Measurements from ENCODE around the gene STAU1. TPM values are rescaled to one million over a fixed set of nuclear protein-coding genes. Genes with fewer than 3 reads are reported as not detected.
"Not testable (repeated sequence)": the region's sequence is repeated elsewhere in the genome, so short reads cannot be mapped to it uniquely, and the experiment has no call there.

Gene STAU1
- total RNA-seq, 1 donor from 2014 or later = 55.8 TPM

GRCh38 chr20:49165611-49166010 is 22.5 kb downstream of the STAU1 start:
- ATAC-seq = no peak

GRCh38 chr20:49163696-49164095 is 24.4 kb downstream of the STAU1 start:
- no peak for ATAC-seq

GRCh38 chr20:49161428-49162152 is 26.5 kb downstream of the STAU1 start:
- ATAC-seq = peak; percentile 94

- ATAC-seq = no peak
Observed at GRCh38 chr20:49160057-49160929, 27.8 kb downstream of the STAU1 start.

GRCh38 chr20:49157146-49157545 is 31.0 kb downstream of the STAU1 start:
- ATAC-seq = no peak

- ATAC-seq = no peak
Observed at GRCh38 chr20:49156481-49156880, 31.7 kb downstream of the STAU1 start.

- no peak for ATAC-seq
Observed at GRCh38 chr20:49151436-49151835, 36.7 kb downstream of the STAU1 start.

GRCh38 chr20:49149281-49150045 is 38.7 kb downstream of the STAU1 start:
- no peak for ATAC-seq

- ATAC-seq = no peak
Observed at GRCh38 chr20:49148601-49149000, 39.5 kb downstream of the STAU1 start.

DNA sequence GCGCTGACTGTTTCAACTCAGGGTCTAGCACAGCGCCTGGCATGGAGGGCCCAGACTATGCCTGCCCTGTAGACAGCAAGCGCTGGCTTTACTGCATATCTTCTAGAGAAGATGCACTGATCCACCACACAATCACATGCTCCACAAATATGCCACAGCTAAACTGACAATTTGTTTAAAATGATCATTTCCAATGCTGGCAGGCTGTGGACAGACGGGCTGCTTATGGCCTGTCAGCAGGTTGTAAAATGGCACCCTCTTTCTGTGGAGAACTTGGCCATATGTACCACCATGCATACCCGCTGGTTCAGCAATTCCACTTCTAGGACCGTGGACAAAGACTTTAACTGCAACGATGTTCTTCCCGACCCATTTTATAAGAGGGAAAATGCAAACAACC is 40.8 kb downstream of the STAU1 start:
- ATAC-seq = no peak

DNA sequence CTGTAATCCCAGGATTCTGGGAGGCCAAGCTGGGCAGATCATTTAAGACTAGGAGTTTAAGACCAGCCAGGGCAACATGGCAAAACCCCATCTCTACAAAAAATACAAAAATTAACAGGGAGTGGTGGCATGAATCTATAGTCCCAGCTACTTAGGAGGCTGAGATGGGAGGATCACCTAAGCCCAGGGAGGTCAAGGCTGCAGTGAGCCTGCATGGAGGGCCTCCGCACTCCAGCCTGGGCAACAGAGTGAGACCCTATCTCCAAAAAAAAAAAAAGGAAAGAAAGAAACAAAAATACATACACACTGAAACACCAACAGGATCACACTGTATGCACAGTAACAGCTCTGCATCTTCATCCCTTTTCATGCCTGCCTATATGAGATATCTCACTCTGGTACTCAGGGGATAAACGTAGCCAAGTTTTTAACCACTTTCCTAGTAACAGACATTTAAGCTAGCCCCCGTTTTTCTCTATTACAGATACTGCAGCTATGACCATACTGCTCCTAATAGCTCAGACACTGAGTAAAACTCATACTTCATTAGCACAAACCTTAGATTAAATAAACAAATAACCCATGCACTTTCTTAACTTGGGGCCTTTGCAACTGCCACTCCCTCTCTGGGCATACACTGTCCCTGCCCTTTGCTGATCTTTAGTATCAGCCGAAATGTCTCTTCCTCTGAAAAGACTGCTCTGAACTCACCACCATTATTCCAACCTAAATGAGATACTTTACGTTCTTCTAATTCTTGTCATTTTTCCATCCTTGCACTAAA is 41.5 kb downstream of the STAU1 start:
- no peak for ATAC-seq

GRCh38 chr20:49140834-49141233 is 47.3 kb downstream of the STAU1 start:
- ATAC-seq = no peak

DNA sequence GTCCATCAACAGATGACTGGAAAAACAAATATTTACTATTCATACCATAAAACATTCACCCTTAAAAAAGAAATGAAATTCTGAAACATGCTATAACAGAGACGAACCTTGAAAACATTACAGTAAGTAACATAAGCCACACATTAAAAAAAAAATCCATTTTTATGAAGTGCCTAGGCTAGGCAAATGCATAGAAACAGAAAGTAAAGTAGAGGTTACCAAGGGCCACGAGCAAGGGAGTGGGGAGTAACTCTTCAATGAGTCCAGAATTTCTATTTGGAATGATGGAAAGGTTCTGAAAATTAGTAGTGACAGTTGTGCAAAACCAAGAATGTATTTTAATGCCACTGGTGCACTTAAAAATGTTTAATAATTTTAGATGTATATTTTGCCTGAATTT is 47.7 kb downstream of the STAU1 start:
- ATAC-seq = no peak

- ATAC-seq = no peak
Observed at GRCh38 chr20:49138431-49138830, 49.7 kb downstream of the STAU1 start.

- no peak for ATAC-seq
Observed at GRCh38 chr20:49136817-49137571, 51.1 kb downstream of the STAU1 start.

DNA sequence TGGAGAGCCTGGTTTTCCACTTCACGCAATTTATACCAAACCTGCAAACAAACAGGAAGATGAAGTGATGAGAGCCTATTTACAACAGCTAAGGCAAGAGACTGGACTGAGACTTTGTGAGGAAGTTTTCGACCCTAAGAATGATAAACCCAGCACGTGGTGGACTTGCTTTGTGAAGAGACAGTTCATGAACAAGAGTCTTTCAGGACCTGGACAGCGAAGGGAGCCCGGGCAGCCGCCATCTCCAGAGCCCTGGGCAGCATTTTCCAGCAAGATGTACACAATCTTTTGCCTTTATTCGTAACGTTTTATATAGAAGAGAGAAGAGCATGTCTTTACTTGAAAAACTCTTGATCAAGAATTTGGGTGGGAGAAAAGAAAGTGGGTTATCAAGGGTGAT is 53.3 kb downstream of the STAU1 start:
- not testable (repeated sequence) for ATAC-seq

- peak; percentile 36 for ATAC-seq
Observed at GRCh38 chr20:49133571-49133970, 54.6 kb downstream of the STAU1 start.

- peak; percentile 72 for ATAC-seq
Observed at GRCh38 chr20:49132995-49133478, 55.1 kb downstream of the STAU1 start.

GRCh38 chr20:49123982-49124381 is 64.2 kb downstream of the STAU1 start:
- peak; percentile 25 for ATAC-seq

DNA sequence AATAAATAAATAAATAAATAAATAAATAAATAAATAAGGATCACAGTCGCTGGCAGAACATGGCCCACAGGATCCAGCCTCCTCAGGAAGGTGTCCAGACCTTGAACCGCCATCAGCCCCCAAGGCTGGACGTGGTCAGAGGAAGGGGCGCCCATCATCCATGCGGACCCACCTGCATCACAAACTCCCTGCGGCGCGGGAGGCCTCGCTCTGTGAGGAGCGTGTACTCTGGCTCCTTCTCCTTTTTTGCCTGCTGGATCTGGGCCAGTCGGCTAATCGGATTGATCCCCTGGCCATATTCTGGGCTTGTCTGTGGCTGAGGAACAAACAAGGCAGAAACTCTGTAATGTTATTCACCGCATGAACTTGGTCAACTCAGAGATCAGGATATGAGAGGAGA is 65.2 kb downstream of the STAU1 start:
- ATAC-seq = no peak

GRCh38 chr20:49119988-49120387 is 68.1 kb downstream of the STAU1 start:
- ATAC-seq = no peak

All from esophagus mucosa (tissue), 1 donor.